Measurements from ENCODE around the gene UBE3C.

DNA sequence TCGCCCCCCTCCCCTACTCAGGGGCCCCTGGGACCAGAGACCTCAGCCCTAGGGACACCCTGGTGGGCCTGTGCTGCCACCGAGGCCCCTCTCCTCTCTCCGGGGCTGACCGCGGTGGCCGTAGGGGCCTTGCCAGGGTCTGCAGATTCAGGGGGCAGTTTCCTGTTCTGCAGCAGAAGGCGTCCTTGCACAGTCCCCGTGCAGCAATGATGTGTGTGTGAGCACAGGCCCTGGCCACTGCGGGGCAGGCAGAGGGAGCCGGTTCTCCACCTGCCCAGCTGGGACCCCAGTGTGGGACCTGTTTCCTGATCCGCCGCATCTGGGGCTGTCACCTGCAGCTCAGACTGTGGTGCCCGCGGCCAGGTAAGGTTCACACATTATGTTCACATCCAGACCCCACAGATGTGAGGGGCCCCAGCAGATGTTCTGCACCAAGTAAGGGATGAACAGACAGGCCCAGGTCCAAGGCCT lies 137.4 kb downstream of the UBE3C start:
- TF ChIP-seq, protein P1, sequence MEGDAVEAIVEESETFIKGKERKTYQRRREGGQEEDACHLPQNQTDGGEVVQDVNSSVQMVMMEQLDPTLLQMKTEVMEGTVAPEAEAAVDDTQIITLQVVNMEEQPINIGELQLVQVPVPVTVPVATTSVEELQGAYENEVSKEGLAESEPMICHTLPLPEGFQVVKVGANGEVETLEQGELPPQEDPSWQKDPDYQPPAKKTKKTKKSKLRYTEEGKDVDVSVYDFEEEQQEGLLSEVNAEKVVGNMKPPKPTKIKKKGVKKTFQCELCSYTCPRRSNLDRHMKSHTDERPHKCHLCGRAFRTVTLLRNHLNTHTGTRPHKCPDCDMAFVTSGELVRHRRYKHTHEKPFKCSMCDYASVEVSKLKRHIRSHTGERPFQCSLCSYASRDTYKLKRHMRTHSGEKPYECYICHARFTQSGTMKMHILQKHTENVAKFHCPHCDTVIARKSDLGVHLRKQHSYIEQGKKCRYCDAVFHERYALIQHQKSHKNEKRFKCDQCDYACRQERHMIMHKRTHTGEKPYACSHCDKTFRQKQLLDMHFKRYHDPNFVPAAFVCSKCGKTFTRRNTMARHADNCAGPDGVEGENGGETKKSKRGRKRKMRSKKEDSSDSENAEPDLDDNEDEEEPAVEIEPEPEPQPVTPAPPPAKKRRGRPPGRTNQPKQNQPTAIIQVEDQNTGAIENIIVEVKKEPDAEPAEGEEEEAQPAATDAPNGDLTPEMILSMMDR (IDR thresholded peaks at IDR 0.05), result no peak
- no peak for TF ChIP-seq POLR2A (IDR thresholded peaks at IDR 0.05)

Measured in lower leg skin (tissue), 3 donors.